NT2/D1 (cell line): ENCODE data around the gene COL2A1.

Experiments used
- YY1 ChIP-seq: IDR thresholded peaks from 2 replicates; pipeline ENCODE4 v1.6.1; 2011; ENCODE audit not compliant: insufficient read length, insufficient read depth
- ZNF274 ChIP-seq: IDR thresholded peaks from 2 replicates; pipeline ENCODE4 v1.6.1; 2011; ENCODE audit warnings: mild to moderate bottlenecking, low read depth, low read length

DNA sequence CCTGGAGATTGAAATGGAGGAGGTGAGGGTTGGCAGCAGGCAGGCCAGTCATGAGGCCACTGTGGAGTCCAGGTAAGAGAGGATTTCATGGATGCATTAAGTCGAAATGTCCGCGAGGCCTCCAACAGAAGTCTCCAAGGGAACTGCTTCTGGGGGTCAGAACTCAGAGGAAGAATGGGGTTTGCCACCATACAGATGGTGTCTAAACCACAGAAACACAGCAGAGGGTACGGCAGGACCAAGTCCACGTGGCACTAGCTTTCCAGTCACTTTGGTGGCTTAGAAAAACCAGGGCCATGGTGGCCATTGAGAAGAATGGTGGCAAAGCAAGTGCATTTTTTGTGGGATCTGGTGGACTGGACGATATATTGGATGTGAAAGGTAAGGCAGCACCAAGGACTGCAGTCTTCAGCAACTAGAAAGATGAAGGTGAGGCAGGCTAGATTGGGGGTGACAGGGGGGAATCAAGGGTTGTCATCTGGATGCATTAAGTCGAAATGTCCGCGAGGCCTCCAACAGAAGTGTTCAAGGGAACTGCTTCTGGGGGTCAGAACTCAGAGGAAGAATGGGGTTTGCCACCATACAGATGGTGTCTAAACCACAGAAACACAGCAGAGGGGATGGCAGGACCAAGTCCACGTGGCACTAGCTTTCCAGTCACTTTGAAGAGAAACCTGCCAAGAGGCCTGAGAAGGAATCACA lies 63.4 kb downstream of the COL2A1 start:
- TF ChIP-seq ZNF274 (no peak), YY1 (no peak)
